GM23338 (cell line): Measurements from ENCODE around the gene CFAP57. TPM values are rescaled to one million over a fixed set of nuclear protein-coding genes. Genes with fewer than 3 reads are reported as not detected.

ENCODE experiments used
- ATAC-seq: fragments of 200-7000 bp; cut with Tn5 transposase; 3 replicates; pipeline ENCODE4 v1.9.1; 2020
- DNase-seq: peaks from one replicate; pipeline ENCODE4 v3.0.0-alpha.2; 2015; ENCODE audit warnings: low spot score
- H2AFZ ChIP-seq: fragments of 200-600 bp; sonication (generic); 2 replicates; pipeline ENCODE4 v1.8.0; 2016; ENCODE audit warnings: antibody characterized with exemption, mild to moderate bottlenecking, moderate library complexity
- H3F3A ChIP-seq: fragments of 200-600 bp; sonication (generic); replicated peaks from 2 replicates; pipeline ENCODE4 v1.8.0; 2017; ENCODE audit warnings: antibody characterized with exemption, mixed run types, low read depth
- H3K27ac ChIP-seq: fragments of 200-600 bp; sonication (generic); 2 replicates; pipeline ENCODE4 v1.6.1; 2016; ENCODE audit warnings: low read depth
- H3K27me3 ChIP-seq: fragments of 200-600 bp; sonication (generic); 2 replicates; pipeline ENCODE4 v1.8.0; 2016; ENCODE audit warnings: mild to moderate bottlenecking, mixed run types, moderate library complexity; ENCODE audit not compliant: insufficient read depth
- H3K36me3 ChIP-seq: fragments of 200-600 bp; sonication (generic); 2 replicates; pipeline ENCODE4 v1.8.0; 2016; ENCODE audit warnings: mild to moderate bottlenecking; ENCODE audit not compliant: insufficient read depth
- H3K4me1 ChIP-seq: fragments of 200-600 bp; sonication (generic); 2 replicates; pipeline ENCODE4 v1.8.0; 2016; ENCODE audit warnings: mild to moderate bottlenecking, moderate library complexity; ENCODE audit not compliant: insufficient read depth
- H3K4me2 ChIP-seq: fragments of 200-600 bp; sonication (generic); 2 replicates; pipeline ENCODE4 v1.7.1; 2017; ENCODE audit warnings: mixed run types
- H3K4me3 ChIP-seq: fragments of 200-600 bp; sonication (generic); 2 replicates; pipeline ENCODE4 v1.6.1; 2016; ENCODE audit warnings: mixed run types
- H3K79me2 ChIP-seq: fragments of 200-600 bp; sonication (generic); replicated peaks from 2 replicates; pipeline ENCODE4 v1.8.0; 2017; ENCODE audit warnings: mild to moderate bottlenecking; ENCODE audit not compliant: insufficient read depth
- H3K9me2 ChIP-seq: fragments of 200-600 bp; sonication (generic); 2 replicates; pipeline ENCODE4 v1.8.0; 2017; ENCODE audit not compliant: insufficient read depth
- H4K20me1 ChIP-seq: fragments of 200-600 bp; sonication (generic); replicated peaks from 2 replicates; pipeline ENCODE4 v1.8.0; 2017; ENCODE audit warnings: mild to moderate bottlenecking; ENCODE audit not compliant: insufficient read depth
- H3K27ac Mint-ChIP-seq: 2 replicates; pipeline ENCODE4 v1.8.0; 2020; ENCODE audit warnings: inconsistent platforms, mild to moderate bottlenecking, moderate library complexity, mixed read lengths
- H3K27me3 Mint-ChIP-seq: 3 replicates; pipeline ENCODE4 v1.8.0; 2022; ENCODE audit warnings: low read depth, mild to moderate bottlenecking, moderate library complexity, mixed read lengths, inconsistent platforms; ENCODE audit not compliant: insufficient read depth, poor library complexity
- H3K36me3 Mint-ChIP-seq: 3 replicates; pipeline ENCODE4 v1.8.0; 2021; ENCODE audit warnings: low read depth, mild to moderate bottlenecking, inconsistent platforms, moderate library complexity, mixed read lengths
- H3K4me1 Mint-ChIP-seq: 3 replicates; pipeline ENCODE4 v1.8.0; 2020; ENCODE audit warnings: mild to moderate bottlenecking, inconsistent platforms, mixed read lengths
- H3K4me3 Mint-ChIP-seq: 3 replicates; pipeline ENCODE4 v1.8.0; 2021; ENCODE audit warnings: moderate library complexity, mild to moderate bottlenecking, inconsistent platforms, mixed read lengths
- H3K9me3 Mint-ChIP-seq: 3 replicates; pipeline ENCODE4 v1.8.0; 2020; ENCODE audit warnings: moderate library complexity, mild to moderate bottlenecking, inconsistent platforms, mixed read lengths
- CREB1 ChIP-seq: fragments of 250-450 bp; sonication (Bioruptor Pico); IDR thresholded peaks from 2 replicates; pipeline ENCODE4 v1.5.0; 2020; ENCODE audit warnings: low read depth, mild to moderate bottlenecking, moderate library complexity
- CTCF ChIP-seq, 2 experiments: fragments of 200-600 bp in 1 of 2; sonication (generic) in 1 of 2; conservative IDR thresholded peaks; 2 replicates each; pipeline versions ENCODE4 v1.5.1 to v1.6.1; 2016 to 2017; ENCODE audit warnings: antibody characterized with exemption in 2 of 2, low read depth in 2 of 2, mild to moderate bottlenecking in 2 of 2, moderate library complexity in 1 of 2
- ETS1 ChIP-seq: IDR thresholded peaks from 2 replicates; pipeline ENCODE4 v1.6.1; 2016; ENCODE audit warnings: antibody characterized with exemption
- EZH2 ChIP-seq: fragments of 200-600 bp; sonication (generic); IDR thresholded peaks from one replicate; pipeline ENCODE4 v1.8.0; 2017; ENCODE audit warnings: antibody characterized with exemption, mild to moderate bottlenecking, low read depth; ENCODE audit not compliant: unreplicated experiment
- EZH2phosphoT487 ChIP-seq: fragments of 200-600 bp; sonication (generic); IDR thresholded peaks from one replicate; pipeline ENCODE4 v1.8.1; 2018; ENCODE audit warnings: antibody characterized with exemption; ENCODE audit not compliant: unreplicated experiment
- JUNB ChIP-seq: IDR thresholded peaks from one replicate; pipeline ENCODE4 v1.6.1; 2016; ENCODE audit warnings: antibody characterized with exemption; ENCODE audit not compliant: unreplicated experiment
- NANOG ChIP-seq: IDR thresholded peaks from 2 replicates; pipeline ENCODE4 v1.6.1; 2016; ENCODE audit warnings: antibody characterized with exemption, borderline replicate concordance
- POLR2AphosphoS5 ChIP-seq: IDR thresholded peaks from 2 replicates; pipeline ENCODE4 v1.6.1; 2016; ENCODE audit warnings: antibody characterized with exemption, low read depth
- REST ChIP-seq: IDR thresholded peaks from one replicate; pipeline ENCODE4 v1.6.1; 2018; ENCODE audit warnings: antibody characterized with exemption; ENCODE audit not compliant: unreplicated experiment
- STAT1 ChIP-seq: IDR thresholded peaks from one replicate; pipeline ENCODE4 v1.6.1; 2016; ENCODE audit warnings: antibody characterized with exemption; ENCODE audit not compliant: unreplicated experiment
- ZNF114 ChIP-seq: fragments of 250-450 bp; sonication (Bioruptor Pico); IDR thresholded peaks from 2 replicates; pipeline ENCODE4 v1.5.0; 2020; ENCODE audit warnings: mild to moderate bottlenecking, moderate library complexity
- ZNF331 ChIP-seq: fragments of 250-450 bp; sonication (Bioruptor Pico); IDR thresholded peaks from 2 replicates; pipeline ENCODE4 v1.5.0; 2020; ENCODE audit warnings: low read depth, mild to moderate bottlenecking, moderate library complexity
- ZNF462 ChIP-seq: fragments of 250-450 bp; sonication (Bioruptor Pico); IDR thresholded peaks from 2 replicates; pipeline ENCODE4 v1.5.0; 2020; ENCODE audit warnings: mild to moderate bottlenecking, moderate library complexity
- polyA plus RNA-seq: library from polyadenylated mRNA; unstranded; fragments of >200 nt; fragmentation: Nextera tagmentation; extraction: Ambion mirVana; gene quantifications from 2 replicates; pipeline ENCODE4 v1.2.1, GENCODE V29; 2016
- total RNA-seq: library from RNA; depleted of rRNA; stranded (reverse); fragments of >200 nt; shearing (Covaris generic); gene quantifications from 2 replicates; pipeline ENCODE4 v1.2.3, GENCODE V29; 2014

CFAP57 gene
- total and polyA plus RNA-seq, 2 experiments from 2014 or later, result 0.37 to 0.38 TPM

GRCh38 chr1:43272161-43272560 is 100.0 kb downstream of the CFAP57 start:
- Mint-ChIP-seq H3K4me1 (peaks cover 33% of the 10 kb centered on the region), H3K27me3 (peaks cover 7% of the 10 kb centered on the region), H3K9me3 (no peaks in the 10 kb centered on the region; the same call in 1 of the 3 replicates), H3K4me3 (no peak overlapping the region; the same call in 1 of the 3 replicates), H3K36me3 (peaks cover 22% of the 10 kb centered on the region), H3K27ac (no peak overlapping the region)
- Histone ChIP-seq H4K20me1 (no peaks in the 10 kb centered on the region), H3K27me3 (no peaks in the 10 kb centered on the region), H3K27ac (no peak overlapping the region), H3K4me2 (no peak overlapping the region), H3K9me2 (peaks cover 7% of the 10 kb centered on the region; the same call in 1 of the 2 replicates), H3K4me3 (no peak overlapping the region), H2AFZ (no peak overlapping the region), H3K36me3 (no peaks in the 10 kb centered on the region), H3K4me1 (peaks cover 16% of the 10 kb centered on the region), H3F3A (0 out of 2 replicates have a peak, but pooled peaks cover 5% of the 10 kb centered on the region), H3K79me2 (0 out of 2 replicates have a peak, but pooled peaks cover 3% of the 10 kb centered on the region)
- no peak for TF ChIP-seq REST
- TF ChIP-seq EZH2, result no peak
- no peak for TF ChIP-seq STAT1
- TF ChIP-seq CTCF (conservative IDR thresholded peaks at IDR 0.05; ENCODE audit: low read depth in 2 of 2), result no peak
- no peak for TF ChIP-seq ZNF462 (CRISPR knock-in tag)
- no peak for TF ChIP-seq NANOG
- no peak for TF ChIP-seq ETS1
- no peak for TF ChIP-seq EZH2phosphoT487
- no peak for TF ChIP-seq ZNF114 (CRISPR knock-in tag)
- no peak for TF ChIP-seq JUNB
- TF ChIP-seq CREB1 (CRISPR knock-in tag), result no peak
- no peak for TF ChIP-seq POLR2AphosphoS5
- no peak for TF ChIP-seq ZNF331 (CRISPR knock-in tag)
- DNase-seq, result no peak
- no peak for ATAC-seq
